ENCODE data around the gene KLHL26. TPM values are rescaled to one million over a fixed set of nuclear protein-coding genes. Genes with fewer than 3 reads are reported as not detected.

KLHL26 gene
- total RNA-seq, 4 donors from 2014 or later = 7.9 to 23.2 (median 18.2) TPM

DNA sequence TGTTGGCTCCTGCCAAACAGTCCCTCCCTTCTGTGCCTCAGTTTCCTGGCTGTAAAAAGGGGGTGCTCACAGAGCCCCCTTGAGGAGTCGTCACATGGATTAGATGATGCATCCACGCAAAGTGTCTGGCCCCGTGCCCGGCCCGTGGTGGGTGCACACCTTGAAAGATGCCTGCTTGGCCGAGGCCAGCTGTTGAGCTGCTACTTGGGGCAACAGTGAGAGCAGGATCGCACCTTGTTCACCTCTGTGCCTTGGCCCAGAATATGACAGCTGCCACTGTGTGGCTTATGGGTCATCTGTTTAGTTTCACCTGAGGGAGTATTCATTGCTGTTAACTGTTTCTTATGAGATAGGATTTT is 64.4 kb downstream of the KLHL26 start:
- intact Hi-C loops (cut with DNase I; ENCODE audit: low total_unique reads) = no loop called here
- H3K4me3 ChIP-seq (ENCODE audit: low read depth, poor library complexity, severe bottlenecking) = no peak overlapping the region
- DNase-seq (ENCODE audit: low spot score in 2 of 2) = no peak
- TF ChIP-seq, protein P1, sequence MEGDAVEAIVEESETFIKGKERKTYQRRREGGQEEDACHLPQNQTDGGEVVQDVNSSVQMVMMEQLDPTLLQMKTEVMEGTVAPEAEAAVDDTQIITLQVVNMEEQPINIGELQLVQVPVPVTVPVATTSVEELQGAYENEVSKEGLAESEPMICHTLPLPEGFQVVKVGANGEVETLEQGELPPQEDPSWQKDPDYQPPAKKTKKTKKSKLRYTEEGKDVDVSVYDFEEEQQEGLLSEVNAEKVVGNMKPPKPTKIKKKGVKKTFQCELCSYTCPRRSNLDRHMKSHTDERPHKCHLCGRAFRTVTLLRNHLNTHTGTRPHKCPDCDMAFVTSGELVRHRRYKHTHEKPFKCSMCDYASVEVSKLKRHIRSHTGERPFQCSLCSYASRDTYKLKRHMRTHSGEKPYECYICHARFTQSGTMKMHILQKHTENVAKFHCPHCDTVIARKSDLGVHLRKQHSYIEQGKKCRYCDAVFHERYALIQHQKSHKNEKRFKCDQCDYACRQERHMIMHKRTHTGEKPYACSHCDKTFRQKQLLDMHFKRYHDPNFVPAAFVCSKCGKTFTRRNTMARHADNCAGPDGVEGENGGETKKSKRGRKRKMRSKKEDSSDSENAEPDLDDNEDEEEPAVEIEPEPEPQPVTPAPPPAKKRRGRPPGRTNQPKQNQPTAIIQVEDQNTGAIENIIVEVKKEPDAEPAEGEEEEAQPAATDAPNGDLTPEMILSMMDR (IDR thresholded peaks at IDR 0.05) = no peak
- no peak for TF ChIP-seq POLR2A (IDR thresholded peaks at IDR 0.05)
- 10 to 14% methylated on average over 6 to 7 of the region's 7 CpGs for whole genome bisulfite sequencing, 2 donors

DNA sequence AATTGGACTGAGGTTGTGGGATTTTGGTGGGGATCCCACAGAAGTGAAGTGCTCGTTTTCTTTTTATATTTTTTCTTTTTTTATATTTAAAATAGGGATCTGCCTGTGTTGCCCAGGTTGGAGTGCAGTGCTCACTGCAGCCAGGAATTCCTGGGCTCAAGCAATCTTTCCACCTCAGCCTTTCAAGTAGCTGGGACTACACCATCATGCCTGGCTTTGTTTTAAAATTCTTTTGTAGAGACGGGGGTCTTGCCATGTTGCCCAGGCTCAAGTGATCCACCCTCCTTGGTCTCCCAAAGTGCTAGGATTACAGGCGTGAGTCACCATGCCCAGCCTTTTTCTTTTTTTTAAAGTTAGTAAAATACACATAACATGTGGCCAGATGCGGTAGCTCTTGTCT is 67.2 kb downstream of the KLHL26 start:
- 77 to 84% methylated on average over 4 of the region's 4 CpGs for WGBS, 2 donors
- TF ChIP-seq, protein P1 (IDR thresholded peaks at IDR 0.05) = no peak
- no peak for TF ChIP-seq POLR2A (IDR thresholded peaks at IDR 0.05)
- no peak for DNase-seq (ENCODE audit: low spot score in 2 of 2)
- no peak overlapping the region for H3K4me3 ChIP-seq (ENCODE audit: low read depth, poor library complexity, severe bottlenecking)
- intact Hi-C loops (cut with DNase I; ENCODE audit: low total_unique reads) = no loop called here

DNA sequence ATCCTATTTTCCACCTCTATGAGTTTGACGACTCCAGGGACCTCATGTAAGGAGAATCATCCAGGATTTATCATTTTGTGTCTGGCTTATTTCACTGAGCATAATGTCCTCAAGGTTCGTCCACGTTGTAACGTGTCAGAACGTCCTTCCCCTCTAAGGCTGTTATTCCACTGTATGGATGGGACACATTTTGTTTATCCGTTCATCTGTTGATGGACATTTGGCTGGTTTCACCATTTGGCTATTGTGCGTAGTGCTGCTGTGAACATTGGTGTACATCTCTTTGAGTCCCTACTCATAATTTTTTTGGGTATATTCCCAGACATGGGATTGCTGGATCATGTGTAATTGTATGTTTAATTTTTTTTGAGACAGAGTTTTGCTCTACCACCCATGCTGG is 68.1 kb downstream of the KLHL26 start:
- WGBS, 2 donors = 81 to 90% methylated on average over 7 of the region's 7 CpGs
- DNase-seq (ENCODE audit: low spot score in 2 of 2) = no peak
- H3K4me3 ChIP-seq (ENCODE audit: low read depth, poor library complexity, severe bottlenecking) = no peak overlapping the region
- intact Hi-C loops (cut with DNase I; ENCODE audit: low total_unique reads) = no loop called here
- TF ChIP-seq POLR2A (IDR thresholded peaks at IDR 0.05) = no peak
- TF ChIP-seq, protein P1 (IDR thresholded peaks at IDR 0.05) = no peak

DNA sequence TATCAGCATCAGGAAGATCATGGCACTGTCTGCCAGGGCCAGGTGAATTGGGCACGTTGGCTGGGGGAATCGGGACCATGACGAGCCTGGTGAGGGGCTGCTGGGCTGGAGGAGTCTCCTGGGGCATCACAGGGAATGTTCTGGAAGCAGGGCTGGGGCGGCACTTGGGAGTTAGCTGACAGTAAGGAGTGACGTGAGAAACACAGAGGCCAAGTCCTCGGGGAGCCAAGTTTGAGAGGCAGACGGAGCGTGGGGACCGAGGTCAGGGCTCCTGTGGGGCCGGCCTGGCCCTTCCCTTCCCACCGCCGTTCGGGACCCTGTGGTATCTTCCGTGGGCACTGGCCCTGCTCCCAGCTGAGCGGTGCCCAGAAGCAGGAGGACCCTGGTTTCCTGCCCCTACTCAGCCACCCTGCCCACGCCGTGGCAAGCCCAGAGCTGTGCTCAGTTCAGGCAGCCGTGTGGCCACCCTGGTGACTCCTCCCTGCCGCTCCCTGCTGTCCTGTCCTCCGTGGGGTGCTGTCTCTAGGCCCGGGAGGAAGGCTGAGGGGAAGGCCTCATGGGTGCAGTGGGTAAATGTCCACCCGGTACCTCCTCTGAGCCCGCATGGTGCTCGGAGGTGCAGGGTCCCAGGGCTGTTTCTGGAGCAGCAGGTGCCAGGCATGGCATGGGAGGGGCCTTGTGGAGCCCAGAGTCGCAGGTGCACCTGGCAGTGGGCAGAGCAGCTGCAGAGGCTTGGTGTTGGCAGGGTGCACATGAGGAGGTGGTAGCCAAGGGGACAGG is 71.8 kb downstream of the KLHL26 start:
- no peak for DNase-seq (ENCODE audit: low spot score in 2 of 2)
- intact Hi-C loops (cut with DNase I; ENCODE audit: low total_unique reads) = no loop called here

DNA sequence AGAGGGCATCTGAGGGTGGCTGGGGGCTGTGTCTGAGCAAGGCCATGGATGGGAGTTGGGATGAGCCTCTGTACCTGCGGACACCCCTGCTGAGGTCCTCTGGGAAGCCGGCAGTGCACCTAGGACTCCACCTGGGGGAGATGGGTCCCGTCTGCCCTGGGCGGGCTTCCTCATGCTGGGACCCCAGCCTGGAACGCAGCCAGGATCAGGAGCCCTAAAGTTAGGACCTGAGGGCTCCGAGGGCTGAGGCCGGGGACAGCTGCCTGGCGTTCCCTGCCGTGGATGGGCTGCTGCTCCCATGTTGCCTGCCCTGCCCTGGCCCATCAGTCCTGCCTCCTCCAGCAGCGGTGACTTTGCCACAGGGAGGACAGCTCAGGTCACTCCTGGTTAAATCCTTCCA is 72.7 kb downstream of the KLHL26 start:
- H3K4me3 ChIP-seq (ENCODE audit: low read depth, poor library complexity, severe bottlenecking) = no peak overlapping the region
- no peak for TF ChIP-seq POLR2A (IDR thresholded peaks at IDR 0.05)
- TF ChIP-seq, protein P1 (IDR thresholded peaks at IDR 0.05) = no peak
- intact Hi-C loops (cut with DNase I; ENCODE audit: low total_unique reads) = no loop called here
- DNase-seq (ENCODE audit: low spot score in 2 of 2) = no peak
- WGBS, 2 donors = 91 to 92% methylated on average over 7 to 10 of the region's 10 CpGs

More for the DNA sequence above, 71.8 kb downstream of the KLHL26 start:
- WGBS, 2 donors = 82 to 88% methylated on average over 21 to 25 of the region's 25 CpGs
- TF ChIP-seq POLR2A (IDR thresholded peaks at IDR 0.05) = no peak
- TF ChIP-seq, protein P1 (IDR thresholded peaks at IDR 0.05) = no peak
- no peak overlapping the region for H3K4me3 ChIP-seq (ENCODE audit: low read depth, poor library complexity, severe bottlenecking)

DNA sequence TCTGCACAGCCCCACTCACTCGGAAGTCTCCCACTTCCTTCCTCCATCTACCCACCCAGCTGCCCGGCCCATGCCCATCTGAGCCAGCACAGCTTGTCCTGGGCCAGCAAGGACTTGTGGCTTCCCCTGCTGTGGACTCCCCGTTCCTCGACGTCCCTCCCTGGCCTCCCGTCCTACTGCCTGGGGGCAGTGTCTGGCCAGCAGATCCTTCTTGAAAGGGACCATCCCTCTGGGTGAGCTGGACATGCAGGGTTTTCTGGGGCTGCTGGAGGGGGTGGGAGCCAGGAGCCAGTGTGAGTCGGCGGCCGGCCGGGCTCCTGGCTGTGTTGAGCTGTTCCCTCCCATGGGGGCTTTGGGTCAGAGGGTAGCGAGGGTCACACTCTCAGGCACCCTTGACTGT is 73.4 kb downstream of the KLHL26 start:
- 80 to 84% methylated on average over 11 of the region's 11 CpGs for WGBS, 2 donors
- no peak for TF ChIP-seq POLR2A (IDR thresholded peaks at IDR 0.05)
- TF ChIP-seq, protein P1 (IDR thresholded peaks at IDR 0.05) = no peak
- no peak for DNase-seq (ENCODE audit: low spot score in 2 of 2)
- intact Hi-C loops (cut with DNase I; ENCODE audit: low total_unique reads) = no loop called here
- H3K4me3 ChIP-seq (ENCODE audit: low read depth, poor library complexity, severe bottlenecking) = no peak overlapping the region
